Left renal cortex interstitium (tissue), 4 donors: ENCODE results near the gene IL1A. TPM values are rescaled to one million over a fixed set of nuclear protein-coding genes. Genes with fewer than 3 reads are reported as not detected.
"Not testable (repeated sequence)": the region's sequence is repeated elsewhere in the genome, so short reads cannot be mapped to it uniquely, and the experiment has no call there.

Source experiments
- DNase-seq, 4 donors: peaks; one replicate each; pipeline ENCODE4 v3.0.0-alpha.2; 2013; ENCODE audit warnings: low read depth in 4 of 4, low spot score in 2 of 4, missing footprints in 1 of 4
- polyA plus RNA-seq, 4 donors: library from polyadenylated mRNA; unstranded; fragments of 120-200 nt; gene quantifications; one replicate each; pipeline ENCODE4 v1.2.1, GENCODE V29; 2013; ENCODE audit not compliant: insufficient read length in 4 of 4

IL1A gene, protein sequence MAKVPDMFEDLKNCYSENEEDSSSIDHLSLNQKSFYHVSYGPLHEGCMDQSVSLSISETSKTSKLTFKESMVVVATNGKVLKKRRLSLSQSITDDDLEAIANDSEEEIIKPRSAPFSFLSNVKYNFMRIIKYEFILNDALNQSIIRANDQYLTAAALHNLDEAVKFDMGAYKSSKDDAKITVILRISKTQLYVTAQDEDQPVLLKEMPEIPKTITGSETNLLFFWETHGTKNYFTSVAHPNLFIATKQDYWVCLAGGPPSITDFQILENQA
- under 1 TPM in 3 of 4 donors, not detected in 1; 0.08 to 0.14 (median 0.13) TPM for polyA plus RNA-seq

DNA sequence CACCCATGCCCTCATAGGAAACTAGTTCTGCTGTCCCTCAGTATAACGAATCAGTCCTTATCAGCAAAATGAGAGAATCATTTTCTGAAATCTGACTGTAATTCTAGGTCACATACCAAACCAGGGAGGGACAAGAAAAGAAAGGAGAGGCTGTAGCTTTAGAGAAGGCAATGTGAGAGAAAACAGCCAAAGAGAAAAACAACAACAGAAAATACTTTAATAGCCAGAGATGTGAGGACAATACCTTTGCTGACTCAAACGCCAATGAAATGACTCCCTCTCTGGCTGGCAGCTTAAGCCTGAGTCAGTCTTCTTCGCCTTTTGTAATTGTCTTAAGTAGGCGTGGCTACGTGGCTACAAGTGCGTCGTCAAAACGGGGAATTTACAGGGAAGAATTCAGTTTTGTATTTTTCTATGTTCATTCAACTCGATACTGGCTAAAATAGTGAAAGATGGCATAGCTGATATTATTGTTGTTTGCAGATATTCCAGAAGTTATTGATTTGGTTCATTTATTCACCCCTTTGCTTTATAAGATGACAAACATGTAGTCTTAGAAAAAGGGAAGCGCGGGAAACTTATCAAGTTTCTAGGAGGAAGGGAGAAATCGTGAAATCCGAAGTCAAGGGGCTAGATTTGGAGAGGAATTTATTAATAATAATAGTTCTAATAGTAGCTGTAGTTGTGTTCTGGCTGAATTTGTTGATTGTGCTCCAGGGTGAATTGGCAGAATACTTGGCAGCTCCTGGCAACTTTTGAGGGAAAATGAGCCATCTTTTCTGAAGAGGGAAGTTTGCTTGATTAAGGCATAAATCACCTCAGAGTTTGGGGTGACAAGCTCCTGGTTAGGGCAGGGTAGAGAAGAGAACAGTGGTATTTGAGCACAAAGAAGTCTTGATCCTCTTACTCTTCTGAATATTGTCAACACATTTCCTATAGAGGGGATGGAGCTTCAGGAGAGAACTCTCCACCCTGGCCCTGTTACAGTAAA lies at the start of gene IL1A:
Gene IL1A, minus strand, starts transcription at position 295 of the 991 bp plus-strand sequence. CDS start 723 bp downstream, outside the sequence.
- no peak for DNase-seq

DNA sequence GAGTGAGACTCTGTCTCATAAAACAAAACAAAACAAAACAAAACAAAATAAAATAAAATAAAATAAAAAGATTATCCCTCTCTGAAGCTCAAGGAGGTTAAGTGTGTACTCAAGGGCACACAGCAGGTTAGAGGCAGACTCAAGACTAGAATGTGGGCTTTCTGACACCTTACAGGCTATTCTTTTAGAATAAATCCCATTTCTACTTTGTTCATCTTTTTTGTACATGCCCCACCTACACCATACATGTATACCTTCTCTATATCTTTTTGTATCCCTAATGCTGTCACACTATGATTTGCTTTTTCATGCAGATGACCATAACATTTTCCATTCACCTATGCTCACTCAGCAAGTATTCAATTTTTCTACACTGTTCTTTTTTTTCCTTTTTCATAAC lies 49.7 kb upstream of the IL1A start:
- DNase-seq = no peak

DNA sequence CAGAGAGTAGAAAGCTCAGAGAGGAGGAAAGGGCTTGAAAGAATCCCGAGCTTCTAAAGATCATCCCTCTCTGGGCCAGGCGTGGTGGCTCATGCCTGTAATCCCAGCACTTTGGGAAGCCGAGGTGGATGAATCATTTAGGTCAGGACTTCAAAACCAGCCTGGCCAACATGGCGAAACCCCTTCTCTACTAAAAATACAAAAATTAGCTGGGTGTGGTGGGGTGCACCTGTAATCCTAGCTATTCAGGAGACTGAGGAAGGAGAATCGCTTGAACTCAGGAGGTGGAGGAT lies 49.3 kb upstream of the IL1A start:
- not testable (repeated sequence) for DNase-seq

DNA sequence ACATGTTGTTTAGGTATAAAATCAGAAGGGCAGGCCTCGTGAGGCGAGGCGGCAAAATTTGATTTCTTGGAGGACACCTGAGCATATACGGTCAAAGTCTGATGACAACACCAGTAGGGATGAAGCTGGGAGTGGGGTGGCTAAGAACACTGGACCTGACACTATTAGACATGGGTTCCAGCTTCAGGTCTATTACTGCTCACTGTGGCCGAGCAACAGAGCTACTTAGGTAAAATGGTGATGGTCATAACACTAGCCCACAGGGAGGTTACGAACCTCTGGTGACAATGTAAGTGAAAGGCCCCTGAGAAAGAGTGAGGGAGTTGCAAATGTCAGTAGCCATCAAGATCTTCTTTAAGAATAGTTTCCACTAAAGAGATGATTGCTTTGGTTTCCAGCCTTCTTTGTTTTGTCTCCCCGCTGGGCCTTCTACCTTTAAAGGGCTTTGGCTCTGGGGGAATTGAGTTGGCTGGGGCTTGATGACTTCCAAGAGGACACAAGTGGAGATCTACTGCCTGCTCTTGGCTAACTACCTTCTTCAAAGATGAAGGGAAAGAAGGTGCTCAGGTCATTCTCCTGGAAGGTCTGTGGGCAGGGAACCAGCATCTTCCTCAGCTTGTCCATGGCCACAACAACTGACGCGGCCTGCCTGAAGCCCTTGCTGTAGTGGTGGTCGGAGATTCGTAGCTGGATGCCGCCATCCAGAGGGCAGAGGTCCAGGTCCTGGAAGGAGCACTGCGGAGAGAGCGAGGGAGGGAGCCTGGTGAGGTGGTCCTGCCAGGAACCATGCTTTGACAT lies 48.7 kb upstream of the IL1A start:
- DNase-seq = no peak

DNA sequence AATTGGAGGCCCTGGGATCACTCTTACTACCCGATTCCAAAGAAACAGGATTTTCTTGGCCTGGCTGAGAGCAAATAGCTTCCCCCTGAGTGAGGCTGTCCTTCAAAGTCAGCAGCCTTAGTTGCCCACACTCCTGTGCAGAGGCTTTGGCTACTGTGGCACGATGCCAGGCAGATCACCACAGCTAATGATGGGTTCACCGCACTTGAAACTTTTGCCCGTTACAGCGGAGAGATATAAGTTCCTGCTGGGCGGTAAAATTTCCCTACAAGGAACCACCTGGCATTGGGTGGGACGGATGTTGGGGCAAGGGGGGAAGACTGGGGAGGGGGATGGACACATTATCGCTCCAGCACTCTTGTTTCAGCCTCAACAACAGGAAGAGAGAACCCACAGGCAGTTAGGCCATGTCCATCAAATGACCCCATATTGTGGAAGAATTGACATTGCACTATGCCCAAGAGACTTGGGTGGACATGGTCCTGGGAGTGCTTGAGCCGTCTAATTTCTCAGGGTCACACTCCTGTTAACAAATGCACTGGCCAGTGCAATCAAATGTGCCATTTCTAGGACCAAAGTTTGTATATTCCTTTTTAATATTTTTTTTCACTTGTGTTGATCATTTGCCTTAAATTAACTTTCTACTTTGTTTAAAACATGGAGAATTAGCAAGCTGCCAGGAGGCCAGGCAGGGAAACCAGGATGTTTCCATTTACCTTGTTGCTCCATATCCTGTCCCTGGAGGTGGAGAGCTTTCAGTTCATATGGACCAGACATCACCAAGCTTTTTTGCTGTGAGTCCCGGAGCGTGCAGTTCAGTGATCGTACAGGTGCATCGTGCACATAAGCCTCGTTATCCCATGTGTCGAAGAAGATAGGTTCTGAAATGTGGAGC lies 47.9 kb upstream of the IL1A start:
- no peak for DNase-seq

DNA sequence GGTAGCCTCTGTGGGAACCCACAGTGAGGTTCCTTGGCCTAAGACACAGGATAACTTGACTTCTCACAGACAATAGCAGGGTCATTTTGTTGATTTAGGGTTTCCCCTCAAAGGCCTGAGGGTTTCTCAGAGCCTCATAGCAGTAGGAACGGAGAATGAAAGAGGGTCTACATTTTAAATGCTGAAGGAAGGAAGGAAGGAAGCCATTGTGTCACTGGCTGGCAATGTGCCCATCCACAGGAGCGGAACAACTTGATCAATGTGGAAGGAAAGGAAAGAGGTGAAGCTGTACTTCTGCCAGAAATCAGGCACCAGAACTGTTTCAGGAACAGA lies 47.2 kb upstream of the IL1A start:
- no peak for DNase-seq

DNA sequence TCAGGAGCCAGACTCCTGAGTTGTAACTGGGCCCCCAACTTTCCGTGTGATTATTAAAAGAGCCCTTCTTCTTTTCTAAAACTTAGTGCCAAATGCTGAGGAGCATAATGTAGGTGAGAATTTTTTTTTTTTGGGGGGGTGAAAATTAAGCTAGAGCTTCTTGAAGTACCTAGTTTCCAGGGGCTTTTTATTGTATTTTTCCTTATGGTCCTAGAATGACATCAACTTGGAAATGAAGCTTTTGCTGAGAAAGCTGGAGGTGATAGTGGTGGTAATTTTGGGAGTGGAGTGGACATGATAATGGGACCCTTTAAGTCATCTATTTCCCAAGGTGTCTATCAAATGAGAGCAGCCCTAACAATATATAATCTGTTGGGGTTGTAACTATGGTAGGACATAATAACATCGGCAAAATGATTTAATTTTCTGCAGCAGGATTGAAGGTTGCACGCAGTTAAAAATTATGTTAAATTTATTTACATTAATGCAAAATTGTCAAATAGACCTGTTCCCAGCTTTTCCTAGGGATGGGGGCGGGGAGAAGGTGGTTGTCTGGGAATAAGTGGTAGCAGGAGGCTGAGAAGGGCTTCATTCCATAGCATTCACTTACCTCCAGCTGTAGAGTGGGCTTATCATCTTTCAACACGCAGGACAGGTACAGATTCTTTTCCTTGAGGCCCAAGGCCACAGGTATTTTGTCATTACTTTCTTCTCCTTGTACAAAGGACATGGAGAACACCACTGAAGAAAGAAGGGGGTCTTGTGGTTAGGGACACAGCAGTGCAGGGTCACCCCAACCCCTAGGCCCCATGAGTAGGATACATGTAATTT lies 46.6 kb upstream of the IL1A start:
- no peak for DNase-seq

DNA sequence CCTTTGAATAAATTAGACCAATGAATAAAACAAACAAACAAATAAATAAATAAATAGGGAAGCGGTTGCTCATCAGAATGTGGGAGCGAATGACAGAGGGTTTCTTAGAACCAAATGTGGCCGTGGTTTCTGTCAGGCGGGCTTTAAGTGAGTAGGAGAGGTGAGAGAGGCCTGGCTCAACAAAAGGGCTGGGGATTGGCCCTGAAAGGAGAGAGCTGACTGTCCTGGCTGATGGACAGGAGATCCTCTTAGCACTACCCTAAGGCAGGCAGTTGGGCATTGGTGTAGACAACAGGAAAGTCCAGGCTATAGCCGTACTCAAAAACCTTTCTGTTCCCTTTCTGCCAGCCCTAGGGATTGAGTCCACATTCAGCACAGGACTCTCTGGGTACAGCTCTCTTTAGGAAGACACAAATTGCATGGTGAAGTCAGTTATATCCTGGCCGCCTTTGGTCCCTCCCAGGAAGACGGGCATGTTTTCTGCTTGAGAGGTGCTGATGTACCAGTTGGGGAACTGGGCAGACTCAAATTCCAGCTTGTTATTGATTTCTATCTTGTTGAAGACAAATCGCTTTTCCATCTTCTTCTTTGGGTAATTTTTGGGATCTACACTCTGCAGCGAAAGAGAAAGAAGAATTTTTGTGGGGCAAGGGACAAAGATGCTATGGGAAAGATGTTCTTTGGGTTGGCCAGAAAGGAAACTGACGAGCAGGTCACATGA lies 45.8 kb upstream of the IL1A start:
- DNase-seq = no peak

DNA sequence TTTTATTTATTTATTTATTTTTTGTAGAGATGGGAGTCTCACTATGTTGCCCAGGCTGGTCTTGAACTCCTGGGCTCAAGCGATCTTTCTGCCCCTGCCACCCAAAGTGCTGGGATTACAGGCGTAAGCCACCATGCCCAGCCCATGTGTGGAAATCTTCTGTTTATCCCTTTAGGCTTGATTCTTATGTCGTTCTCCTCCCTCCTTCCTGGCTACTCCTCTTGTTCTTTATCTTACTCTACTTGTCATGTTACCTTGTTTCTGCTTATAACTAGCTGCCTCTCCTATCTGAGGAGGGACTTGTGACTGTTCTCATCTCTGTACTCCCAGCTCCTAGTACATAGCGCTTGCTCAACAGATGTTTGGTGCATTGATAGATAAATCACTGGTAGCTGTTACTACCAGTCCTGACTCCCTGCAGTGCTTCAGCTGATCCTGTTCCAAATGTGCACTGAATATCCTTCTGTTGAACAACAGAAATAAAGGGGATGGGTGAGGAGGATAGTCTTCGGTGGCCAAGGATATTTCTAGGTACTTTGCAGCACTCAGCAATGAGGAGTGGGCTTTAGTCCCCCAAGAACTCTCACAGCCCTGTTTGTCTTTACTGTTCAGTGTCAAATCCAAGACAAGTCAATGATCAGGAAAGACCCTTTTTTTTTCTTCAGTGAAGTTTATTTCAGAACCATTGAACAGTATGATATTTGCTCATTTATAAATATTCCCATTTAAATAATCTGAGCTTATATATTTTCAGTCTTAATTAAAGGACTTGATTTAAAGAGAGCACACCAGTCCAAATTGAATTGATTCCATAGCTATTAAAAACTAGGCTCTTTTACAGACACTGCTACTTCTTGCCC lies 45.0 kb upstream of the IL1A start:
- DNase-seq = no peak

DNA sequence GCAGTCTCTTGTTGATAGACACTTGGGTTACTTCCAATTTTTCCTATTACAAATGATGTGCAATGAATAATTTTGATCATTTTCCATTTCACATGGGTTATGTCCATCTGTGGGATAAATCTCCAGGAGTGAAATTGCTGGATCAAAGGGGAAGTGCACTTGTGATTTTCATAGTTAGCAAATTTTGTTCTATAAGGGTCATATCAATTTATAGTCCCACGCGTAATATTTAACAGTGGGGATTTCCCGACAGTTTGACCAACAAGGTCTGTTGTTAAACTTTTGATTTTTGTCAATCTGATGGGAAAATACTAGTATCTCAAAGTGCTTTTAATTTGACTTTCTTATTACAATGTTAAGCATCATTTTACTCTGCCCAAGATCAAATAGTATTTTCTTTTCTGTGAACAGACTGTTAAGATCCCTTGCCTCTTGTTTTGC lies 44.0 kb upstream of the IL1A start:
- no peak for DNase-seq

DNA sequence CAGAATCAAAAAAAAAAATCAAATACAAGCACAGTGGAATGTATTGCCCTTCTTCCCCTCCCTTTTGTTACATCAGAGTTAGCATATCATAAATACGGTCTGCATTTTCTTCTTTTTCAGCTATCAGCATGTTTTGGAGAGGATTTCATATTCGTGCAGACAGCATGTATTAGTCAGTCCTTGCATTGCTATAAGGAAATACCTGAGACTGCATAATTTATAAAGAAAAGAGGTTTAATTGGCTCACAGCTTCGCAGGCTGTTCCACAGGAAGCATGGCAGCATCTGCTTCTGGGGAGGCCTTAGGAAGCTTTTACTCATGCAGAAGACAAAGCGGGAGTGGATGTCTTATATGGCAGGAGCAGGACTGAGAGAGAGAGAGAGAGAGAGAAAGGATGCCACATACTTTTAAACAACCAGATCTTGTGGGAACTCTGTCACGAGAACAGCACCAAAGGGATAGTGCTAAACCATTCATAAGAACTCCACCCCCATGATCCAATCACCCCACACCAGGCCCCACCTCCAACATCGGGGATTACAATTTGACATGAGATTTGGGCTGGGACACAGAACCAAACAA lies 43.4 kb upstream of the IL1A start:
- no peak for DNase-seq

DNA sequence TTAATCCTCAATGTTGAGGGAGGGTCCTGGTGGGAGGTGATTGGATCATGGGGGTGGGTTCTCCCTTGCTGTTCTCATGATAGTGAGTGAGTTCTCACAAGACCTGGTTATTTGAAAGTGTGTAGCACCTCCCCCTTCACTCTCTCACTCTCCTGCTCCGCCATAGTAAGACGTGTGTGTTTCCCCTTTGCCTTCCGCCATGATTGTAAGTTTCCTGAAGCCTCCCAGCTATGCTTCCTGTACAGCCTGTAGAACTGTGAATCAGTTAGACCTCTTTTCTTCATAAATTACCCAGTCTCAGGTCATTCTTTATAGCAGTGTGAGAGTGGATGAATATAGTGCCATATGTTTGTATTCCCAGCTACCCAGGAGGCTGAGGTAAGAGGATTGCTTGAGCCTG lies 42.7 kb upstream of the IL1A start:
- DNase-seq = no peak

DNA sequence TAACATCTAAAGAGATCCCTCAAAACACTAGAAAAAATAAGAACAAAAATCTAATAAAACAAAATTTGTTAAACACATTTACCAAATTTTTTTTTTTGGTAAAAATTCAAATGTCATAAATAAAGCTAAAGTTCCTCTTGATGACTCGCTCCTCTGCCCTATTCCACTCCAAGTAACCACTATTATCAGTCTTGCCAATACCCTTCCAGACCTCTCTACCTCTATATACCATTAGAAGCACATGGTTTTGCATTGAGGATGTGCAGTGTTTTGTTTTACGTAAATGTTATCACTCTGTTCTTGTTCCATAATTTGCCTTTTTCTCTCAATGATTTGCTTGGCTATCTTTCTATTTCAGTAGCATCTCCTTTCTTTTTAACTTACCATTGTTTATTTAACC lies 41.4 kb upstream of the IL1A start:
- no peak for DNase-seq

DNA sequence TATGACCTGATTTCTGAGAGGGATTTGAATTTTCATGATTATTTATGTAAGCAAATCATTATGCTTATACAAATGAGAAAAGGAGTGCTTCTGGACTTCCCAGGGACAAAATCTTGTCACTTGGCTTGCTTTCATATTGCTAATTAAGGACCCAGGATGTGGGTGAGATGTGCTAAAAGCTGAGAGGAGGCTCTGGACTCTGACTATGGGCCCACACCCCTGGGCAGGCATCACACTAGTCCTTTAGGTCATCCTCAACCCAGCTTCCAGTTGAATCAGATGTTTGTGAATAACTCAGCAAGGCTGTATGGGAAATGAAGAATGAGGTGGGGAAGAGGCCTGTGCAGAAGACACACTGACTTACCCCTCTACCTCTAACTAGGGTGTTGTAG lies 40.4 kb upstream of the IL1A start:
- DNase-seq = no peak

DNA sequence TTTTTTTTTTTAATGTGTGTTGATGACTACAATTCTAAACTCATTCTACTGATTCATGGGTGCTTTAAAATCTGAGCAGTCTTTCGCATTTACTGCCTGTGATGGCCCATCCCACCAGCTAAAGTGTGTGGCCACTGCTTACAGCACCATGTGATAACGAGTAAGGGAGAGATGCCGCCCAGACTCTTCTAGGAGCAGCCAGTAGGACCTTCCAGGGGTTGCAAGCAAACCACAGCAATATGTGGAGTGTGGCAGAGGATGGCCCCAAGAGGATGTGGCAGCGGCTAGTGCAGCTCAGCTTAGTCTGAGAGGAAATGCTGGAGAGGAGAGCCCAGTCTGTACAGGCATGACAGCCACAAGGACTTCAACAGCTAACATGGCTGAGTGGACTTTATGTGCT lies 37.4 kb upstream of the IL1A start:
- no peak for DNase-seq

DNA sequence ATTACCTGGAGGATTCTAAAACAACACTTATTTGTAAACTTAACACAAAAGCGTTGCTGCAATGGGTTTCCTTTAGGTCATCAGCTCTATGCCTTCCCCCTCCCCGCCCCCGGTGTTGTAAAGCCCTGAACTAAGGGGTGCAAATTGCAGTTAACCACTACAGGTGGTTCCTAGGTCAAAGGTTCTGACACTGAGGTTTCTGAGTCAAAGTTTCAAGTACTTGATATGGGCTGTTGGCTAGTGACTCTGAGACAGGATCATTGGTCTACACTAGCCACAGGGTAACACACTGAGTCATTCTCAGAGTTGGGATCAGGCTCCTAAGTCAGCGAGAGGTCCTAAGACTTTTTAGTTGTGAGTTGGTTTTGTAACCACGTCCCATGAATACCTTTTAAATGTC lies 36.8 kb upstream of the IL1A start:
- DNase-seq = no peak

DNA sequence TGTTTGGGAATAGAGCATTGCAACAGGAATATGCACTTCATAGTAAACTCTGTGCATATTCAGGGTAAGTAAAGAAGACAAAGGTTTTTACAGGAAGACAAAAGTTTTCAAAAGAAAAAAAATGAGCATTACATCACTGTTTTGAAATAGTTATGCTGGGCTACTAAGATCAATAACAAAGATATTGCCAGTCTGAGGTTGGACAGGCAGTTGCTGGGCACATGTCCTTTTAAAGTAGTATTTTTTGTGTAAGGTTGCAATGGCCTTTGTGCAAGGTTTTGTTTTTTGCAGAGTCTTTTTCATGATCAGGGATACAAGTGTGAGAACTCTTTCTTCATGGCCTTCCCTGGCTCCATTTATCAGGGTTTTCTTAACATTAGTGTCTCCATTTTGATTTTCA lies 36.0 kb upstream of the IL1A start:
- no peak for DNase-seq
